NT2/D1 (cell line): ENCODE results near the gene VAV1.

Experiments used
- SUZ12 ChIP-seq: IDR thresholded peaks from 2 replicates; pipeline ENCODE4 v1.6.1; 2011; ENCODE audit not compliant: insufficient read length, insufficient read depth; ENCODE audit errors: extremely low read depth
- YY1 ChIP-seq: IDR thresholded peaks from 2 replicates; pipeline ENCODE4 v1.6.1; 2011; ENCODE audit not compliant: insufficient read length, insufficient read depth
- ZNF274 ChIP-seq: IDR thresholded peaks from 2 replicates; pipeline ENCODE4 v1.6.1; 2011; ENCODE audit warnings: mild to moderate bottlenecking, low read depth, low read length

DNA sequence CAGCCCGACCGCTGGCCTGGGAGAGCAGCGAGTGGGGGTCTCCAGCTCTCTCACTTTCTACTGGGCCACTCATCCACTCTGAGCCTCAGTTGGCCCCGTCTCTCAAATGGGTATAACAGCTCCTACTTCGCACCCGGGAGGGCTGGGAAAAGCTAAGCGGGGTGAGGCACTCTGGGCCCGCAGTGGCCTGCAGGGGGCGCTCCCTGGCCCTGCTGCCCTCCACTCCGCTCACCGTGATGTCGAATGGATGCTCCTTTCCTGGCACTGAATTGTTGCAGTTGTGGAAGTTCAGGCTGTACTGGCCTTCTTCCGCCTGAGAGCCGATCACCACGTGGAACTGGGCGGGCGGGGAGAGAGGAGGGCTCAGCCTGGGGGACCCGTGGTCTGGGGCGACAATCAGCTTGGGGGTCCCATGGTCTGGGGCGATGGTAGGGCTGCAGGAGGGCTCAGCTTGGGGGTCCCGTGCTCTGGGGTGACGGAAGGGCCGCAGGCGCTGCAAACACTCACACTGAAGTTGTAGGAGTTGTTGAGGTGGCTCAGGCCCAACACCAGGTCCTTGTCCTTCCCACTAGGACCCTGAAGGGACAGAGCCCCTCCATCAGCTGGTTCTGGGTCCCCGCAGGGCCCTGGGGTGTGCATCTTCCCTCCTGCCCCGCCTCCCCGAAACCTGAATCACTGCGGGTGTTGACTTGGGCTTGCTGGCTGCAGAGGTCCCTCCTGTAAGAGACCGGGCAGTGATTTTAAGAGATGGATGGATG lies 39.0 kb upstream of the VAV1 start:
- TF ChIP-seq YY1 (no peak), SUZ12 (no peak), ZNF274 (no peak)
